GM21526 (cell line): Measurements from ENCODE around the gene PAX5.

Source experiments
- ATAC-seq: cut with Tn5 transposase; IDR thresholded peaks from one replicate; pipeline ENCODE4 v1.9.1; 2021; ENCODE audit warnings: moderate library complexity; ENCODE audit not compliant: unreplicated experiment, low FRiP score

The PAX5 gene

GRCh38 chr9:37025823-37026112, 8.3 kb downstream of the PAX5 start:
- no peak for ATAC-seq

DNA sequence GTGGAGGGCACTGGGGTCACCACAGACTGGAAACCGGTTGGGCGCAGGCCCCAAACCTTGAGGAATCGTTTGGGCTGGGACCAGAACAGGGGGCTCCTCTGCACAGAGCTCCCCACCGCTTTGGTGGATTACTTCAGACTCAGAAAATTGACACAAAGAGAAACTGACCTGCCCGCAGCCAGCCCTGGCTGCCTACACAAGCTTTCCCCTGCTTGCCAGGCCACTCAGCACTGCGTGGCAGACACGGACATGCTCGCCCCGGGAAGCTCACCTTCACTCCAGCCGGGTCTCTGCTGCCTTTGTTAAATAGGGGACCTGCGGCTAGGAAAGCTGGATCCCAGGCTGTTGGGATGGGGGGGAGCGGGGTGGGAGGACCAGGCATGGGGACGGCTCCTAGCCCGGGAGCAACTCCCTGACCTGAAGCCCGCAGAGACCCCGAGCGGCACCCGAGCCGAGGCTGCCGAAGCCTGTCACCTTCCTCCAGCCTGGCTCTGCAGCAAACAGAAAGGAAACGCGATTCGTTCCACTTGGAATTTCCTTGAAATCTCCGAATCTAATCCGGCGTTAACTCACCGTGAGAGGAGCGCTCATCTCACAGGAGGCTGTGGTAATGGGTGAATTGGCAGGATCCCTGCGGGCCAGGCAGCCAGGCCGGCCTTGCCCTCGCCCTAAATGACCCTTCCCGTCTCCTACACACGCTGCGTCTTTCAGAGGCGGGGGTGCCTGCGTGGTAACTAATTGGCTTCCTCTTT, 8.8 kb downstream of the PAX5 start:
- ATAC-seq = no peak

GRCh38 chr9:37017546-37017945, 16.5 kb downstream of the PAX5 start:
- ATAC-seq = no peak

- no peak for ATAC-seq
Measured at GRCh38 chr9:37011530-37011929, 22.5 kb downstream of the PAX5 start.

DNA sequence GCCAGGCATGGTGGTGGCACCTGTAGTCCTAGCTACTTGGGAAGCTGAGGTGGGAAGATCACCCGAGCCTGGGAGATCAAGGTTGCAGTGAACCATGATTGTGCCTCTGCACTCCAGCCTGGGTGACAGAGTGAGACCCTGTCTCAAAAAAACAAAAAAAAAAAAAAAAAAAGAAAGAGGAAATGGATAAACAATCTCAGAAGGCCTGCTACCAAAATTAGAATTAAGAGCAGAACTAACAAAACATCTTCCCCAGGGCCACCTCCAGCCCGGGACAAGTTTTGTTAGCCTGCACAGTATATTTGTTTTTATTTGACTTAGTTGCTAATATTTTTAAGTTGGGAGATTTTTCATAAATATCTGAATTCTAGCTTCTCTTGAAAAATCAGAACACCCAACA, 23.1 kb downstream of the PAX5 start:
- ATAC-seq = no peak

DNA sequence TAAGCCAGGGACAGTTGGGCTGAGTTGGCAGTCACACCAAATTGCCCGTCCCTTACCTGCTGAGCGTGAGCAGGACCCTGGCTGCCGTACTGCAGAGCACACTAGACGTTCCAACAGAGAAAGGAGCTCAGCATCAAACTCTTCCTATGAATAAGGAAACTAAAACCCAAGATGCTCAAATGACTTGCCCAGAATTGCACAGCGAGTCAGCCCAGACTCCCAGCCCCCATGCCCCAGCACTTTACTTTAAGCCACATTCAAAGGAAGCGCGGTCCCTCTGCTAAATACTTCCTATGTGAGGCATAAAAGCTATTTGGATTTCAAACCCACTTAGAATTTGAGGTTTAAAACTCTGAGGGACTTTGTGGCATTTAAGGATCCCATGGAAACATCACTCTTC, 23.9 kb downstream of the PAX5 start:
- no peak for ATAC-seq

DNA sequence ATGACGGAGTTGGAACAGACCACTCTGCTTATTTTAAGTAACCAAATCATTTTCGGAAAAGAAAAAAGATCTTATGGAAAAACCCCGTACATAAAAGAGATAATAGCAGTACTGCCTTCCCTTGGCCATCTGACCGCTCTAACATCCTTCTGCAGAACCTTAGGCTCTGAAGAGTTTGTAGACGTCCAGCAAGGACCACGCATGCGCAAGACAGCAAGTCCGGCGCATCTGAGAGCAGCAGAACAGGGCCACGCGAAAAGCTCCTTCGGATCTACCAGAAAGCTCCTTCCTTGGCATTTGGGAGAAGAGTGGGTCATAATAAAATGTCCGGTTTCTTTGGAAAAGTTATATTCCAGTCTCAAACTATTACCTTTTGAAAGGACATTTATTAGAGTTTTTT, 26.8 kb downstream of the PAX5 start:
- ATAC-seq = no peak

GRCh38 chr9:37005517-37006140, 28.4 kb downstream of the PAX5 start:
- ATAC-seq = no peak

- no peak for ATAC-seq
Measured at GRCh38 chr9:37004424-37004935, 29.6 kb downstream of the PAX5 start.

DNA sequence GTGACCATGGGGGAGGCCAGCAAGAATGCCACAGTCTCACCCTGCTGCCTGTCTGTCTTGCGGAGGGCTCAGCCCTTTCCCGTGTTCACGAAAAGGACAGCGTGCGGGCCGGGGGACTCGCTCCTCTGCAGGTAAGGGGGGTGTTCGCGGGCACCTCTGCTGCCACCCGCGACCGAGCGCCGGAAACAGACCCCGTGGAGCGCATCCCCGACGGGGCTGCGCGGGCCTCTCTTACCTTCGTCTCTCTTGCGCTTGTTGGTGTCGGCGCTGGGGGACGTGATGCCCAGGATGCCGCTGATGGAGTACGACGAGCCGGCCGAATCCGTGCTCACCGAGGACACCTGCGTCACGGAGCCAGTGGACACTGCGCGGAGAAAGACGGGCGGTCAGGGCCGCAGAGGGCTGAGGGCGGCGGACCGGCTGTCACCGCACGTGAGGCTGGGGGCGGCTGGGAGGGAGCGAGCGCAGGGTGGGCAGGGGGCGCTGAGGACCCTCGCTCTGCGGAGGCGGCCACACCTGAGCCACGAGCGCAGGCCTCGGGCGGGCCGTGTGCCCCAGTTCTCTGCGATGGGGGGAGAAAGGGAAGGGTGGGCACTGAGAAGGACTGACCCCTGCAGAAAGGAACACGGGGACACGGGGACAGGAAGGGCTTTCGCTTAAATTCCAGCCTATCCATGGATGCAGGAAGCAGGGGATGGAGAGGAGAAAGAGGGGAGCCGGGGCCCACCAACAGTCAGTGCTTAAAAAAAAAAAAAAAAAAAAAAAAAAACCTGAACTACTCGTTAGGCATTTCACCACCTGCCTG, 31.5 kb downstream of the PAX5 start:
- no peak for ATAC-seq

DNA sequence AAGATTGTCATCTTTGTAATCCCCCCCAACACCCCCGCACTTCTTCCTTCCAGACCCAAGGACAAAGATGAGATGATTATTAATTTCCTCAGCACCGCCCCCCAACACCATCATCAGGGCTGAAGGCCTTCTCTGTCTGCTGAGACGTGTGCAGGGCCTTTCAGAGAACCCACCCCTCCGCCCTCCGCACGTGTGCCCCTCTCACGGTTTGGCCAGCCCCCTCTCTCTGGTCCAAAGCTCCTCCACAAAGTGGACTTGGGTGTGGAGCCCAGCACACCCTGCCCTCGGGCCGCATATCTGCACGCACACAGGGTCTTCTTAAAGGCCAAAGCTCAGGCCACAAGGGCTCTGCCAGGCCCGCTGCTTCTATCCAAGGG, 32.0 kb downstream of the PAX5 start:
- no peak for ATAC-seq

DNA sequence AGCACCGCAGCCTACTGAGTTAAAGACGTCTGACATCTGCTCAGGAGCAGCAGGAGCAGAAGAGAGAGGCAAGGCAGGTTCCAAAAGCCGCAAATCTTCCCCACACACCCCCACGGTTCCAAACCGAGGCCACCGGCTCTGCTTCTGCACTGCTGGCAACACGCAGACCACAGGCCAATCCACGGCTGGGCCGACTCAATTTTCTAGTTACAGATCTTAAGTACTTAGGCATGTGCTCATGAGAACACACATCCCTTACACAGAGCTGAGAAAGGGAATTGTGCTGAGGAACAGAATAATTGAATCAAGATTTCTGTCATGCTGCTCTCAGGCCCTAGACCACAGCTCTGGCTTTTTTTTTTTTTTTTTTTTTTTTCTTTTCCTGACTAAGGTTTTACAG, 32.6 kb downstream of the PAX5 start:
- ATAC-seq = no peak

DNA sequence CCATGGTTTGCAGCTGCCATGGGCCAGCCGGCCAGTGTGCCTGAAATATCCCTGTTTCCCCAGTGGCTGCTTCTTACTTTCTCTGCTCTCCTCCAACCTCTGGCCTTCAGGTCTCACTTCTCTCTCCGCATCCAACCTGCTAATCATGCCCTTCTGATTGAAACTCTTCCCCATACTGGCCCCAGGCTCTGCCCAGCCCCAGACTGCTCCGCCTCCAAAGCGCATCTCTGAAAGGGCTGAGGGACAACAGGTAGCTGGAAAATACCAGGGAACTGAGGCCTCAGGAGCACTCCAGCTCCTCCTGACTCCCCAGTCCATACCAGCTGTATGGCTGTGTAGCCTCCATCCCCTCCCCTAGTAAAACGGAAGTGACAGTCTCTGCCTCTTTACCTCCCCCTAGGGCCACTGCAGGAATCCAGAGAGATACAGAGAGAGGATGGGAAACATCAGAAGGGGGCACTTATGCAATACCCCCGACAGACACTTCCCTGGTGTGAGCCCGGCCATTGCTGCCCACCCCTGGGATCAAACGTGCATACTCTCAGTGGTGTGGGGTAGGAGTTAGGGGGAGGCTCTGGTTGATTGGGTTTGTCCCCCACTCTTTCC, 34.2 kb downstream of the PAX5 start:
- ATAC-seq = no peak

DNA sequence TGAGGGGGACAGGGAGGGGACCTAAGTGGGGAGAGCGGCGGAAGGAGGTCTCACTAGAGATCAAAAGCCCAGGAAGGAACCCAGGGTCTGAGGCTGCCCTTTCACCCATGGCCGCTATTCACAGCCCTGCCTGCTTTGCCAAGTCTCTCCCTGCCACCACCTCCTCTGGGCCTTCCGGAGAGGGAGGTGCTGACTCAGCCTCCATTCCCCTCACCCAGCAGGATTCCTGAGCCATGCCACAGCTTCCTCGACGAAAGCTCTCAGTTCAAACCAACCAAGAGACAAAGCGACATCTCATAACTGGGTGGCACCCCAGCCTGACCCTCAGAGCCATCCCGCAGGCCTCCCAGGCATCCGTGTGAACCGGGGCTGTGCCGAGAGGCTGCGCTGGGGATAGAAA, 36.7 kb downstream of the PAX5 start:
- ATAC-seq = no peak

- ATAC-seq = no peak
Measured at GRCh38 chr9:36996706-36997086, 37.4 kb downstream of the PAX5 start.

- ATAC-seq = no peak
Measured at GRCh38 chr9:36995927-36996705, 38.0 kb downstream of the PAX5 start.

- peak; percentile 42 for ATAC-seq
Measured at GRCh38 chr9:36993933-36994764, 39.9 kb downstream of the PAX5 start.

DNA sequence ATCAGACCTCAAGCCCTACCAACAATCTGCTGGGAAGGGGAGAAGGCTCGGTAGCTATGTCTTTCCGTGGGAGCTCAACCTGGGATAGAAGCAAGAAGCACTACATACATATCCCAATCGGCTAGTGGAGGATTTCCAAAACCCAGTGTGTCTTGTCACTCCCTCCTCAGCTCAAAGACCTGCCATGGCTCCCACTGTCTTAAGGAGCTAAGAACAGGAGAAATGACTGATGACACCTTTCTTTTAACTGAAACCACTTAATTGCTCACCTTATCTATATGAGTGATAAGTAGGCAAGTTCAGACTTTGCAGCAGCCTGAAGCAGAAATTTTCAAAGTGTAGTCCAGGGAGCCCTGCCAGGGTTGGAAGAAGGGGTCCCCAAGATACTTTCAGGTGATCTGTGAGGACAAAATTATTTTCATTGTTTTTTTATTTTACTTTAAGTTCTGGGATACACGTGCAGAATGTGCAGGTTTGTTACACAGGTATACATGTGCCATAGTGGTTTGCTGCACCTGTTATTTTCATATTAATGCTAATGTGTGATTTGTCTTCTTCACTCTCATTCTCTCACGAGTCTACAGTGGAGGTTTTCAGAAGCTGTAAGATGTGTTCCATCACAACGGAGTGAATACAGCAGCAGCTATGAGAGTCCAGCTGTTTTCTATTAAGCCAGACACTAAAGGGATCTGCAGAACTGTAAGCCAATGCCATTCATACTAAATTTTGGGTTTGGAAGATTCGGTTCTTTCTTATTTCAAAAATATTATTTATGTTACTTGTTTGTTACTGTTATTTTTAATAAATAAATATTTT, 41.4 kb downstream of the PAX5 start:
- ATAC-seq = no peak
